ENCODE results near the gene DNAJB8.

DNAJB8 gene

GRCh38 chr3:128489674-128489926, 22.9 kb upstream of the DNAJB8 start:
- no peak for DNase-seq (ENCODE audit: low read depth)
- H3K4me3 ChIP-seq (ENCODE audit: low read depth, low read length) = no peak overlapping the region

GRCh38 chr3:128488991-128489673, 22.4 kb upstream of the DNAJB8 start:
- TF ChIP-seq MAX (IDR thresholded peaks at IDR 0.05; ENCODE audit: low read depth, low read length) = no peak
- TF ChIP-seq CTCF (IDR thresholded peaks at IDR 0.05; ENCODE audit: low read depth, low read length) = no peak
- no peak for TF ChIP-seq MYC (IDR thresholded peaks at IDR 0.05; ENCODE audit: low read depth, low read length)
- TF ChIP-seq POLR2A (IDR thresholded peaks at IDR 0.05; ENCODE audit: extremely low read depth, insufficient read length) = no peak
- no peak overlapping the region for H3K4me3 ChIP-seq (ENCODE audit: low read depth, low read length)
- DNase-seq (ENCODE audit: low read depth) = no peak

More at GRCh38 chr3:128489674-128489926, 22.9 kb upstream of the DNAJB8 start:
- TF ChIP-seq MYC (IDR thresholded peaks at IDR 0.05; ENCODE audit: low read depth, low read length) (no peak), POLR2A (IDR thresholded peaks at IDR 0.05; ENCODE audit: extremely low read depth, insufficient read length) (no peak), MAX (IDR thresholded peaks at IDR 0.05; ENCODE audit: low read depth, low read length) (no peak), CTCF (IDR thresholded peaks at IDR 0.05; ENCODE audit: low read depth, low read length) (no peak)

GRCh38 chr3:128488636-128488990, 21.9 kb upstream of the DNAJB8 start:
- no peak overlapping the region for H3K4me3 ChIP-seq (ENCODE audit: low read depth, low read length)
- TF ChIP-seq MAX (IDR thresholded peaks at IDR 0.05; ENCODE audit: low read depth, low read length) (no peak), MYC (IDR thresholded peaks at IDR 0.05; ENCODE audit: low read depth, low read length) (no peak), CTCF (IDR thresholded peaks at IDR 0.05; ENCODE audit: low read depth, low read length) (no peak)
- DNase-seq (ENCODE audit: low read depth) = no peak

GRCh38 chr3:128487813-128488635, 21.3 kb upstream of the DNAJB8 start:
- no peak overlapping the region for H3K4me3 ChIP-seq (ENCODE audit: low read depth, low read length)
- TF ChIP-seq MYC (IDR thresholded peaks at IDR 0.05; ENCODE audit: low read depth, low read length) = no peak
- TF ChIP-seq POLR2A (IDR thresholded peaks at IDR 0.05; ENCODE audit: extremely low read depth, insufficient read length) = no peak
- no peak for TF ChIP-seq CTCF (IDR thresholded peaks at IDR 0.05; ENCODE audit: low read depth, low read length)
- no peak for TF ChIP-seq MAX (IDR thresholded peaks at IDR 0.05; ENCODE audit: low read depth, low read length)
- no peak for DNase-seq (ENCODE audit: low read depth)

- DNase-seq (ENCODE audit: low read depth) = no peak
- no peak overlapping the region for H3K4me3 ChIP-seq (ENCODE audit: low read depth, low read length)
- TF ChIP-seq MAX (IDR thresholded peaks at IDR 0.05; ENCODE audit: low read depth, low read length) = no peak
- TF ChIP-seq CTCF (IDR thresholded peaks at IDR 0.05; ENCODE audit: low read depth, low read length) = no peak
- no peak for TF ChIP-seq MYC (IDR thresholded peaks at IDR 0.05; ENCODE audit: low read depth, low read length)
- TF ChIP-seq POLR2A (IDR thresholded peaks at IDR 0.05; ENCODE audit: extremely low read depth, insufficient read length) = no peak
Observed at GRCh38 chr3:128487538-128487812, 20.8 kb upstream of the DNAJB8 start.

Data from NB4 (cell line).